HL-60/S4 treated with phorbol 12-myristate 13-acetate at 8.2 ng/mL for 4 days and 3 days (cell line): Measurements from ENCODE around the gene KLRD1.
"Not testable (repeated sequence)": the region's sequence is repeated elsewhere in the genome, so short reads cannot be mapped to it uniquely, and the experiment has no call there.

ENCODE experiments used
- in situ Hi-C: fragments of 300-500 bp; cut with MboI; formaldehyde crosslinking; loops from 2 replicates; pipeline ENCODE4 v1.15.0; 2022; ENCODE audit warnings: low sequenced_read_pairs

KLRD1 gene

GRCh38 chr12:10366875-10367274 lies 59.2 kb downstream of the KLRD1 start:
- in situ Hi-C loops = loop anchor here (25.0 kb wide), 1 partner anchor 195 kb away; no protein-coding TSS in a partner anchor

GRCh38 chr12:10367714-10368113 lies 60.0 kb downstream of the KLRD1 start:
- in situ Hi-C loops = loop anchor here (25.0 kb wide), 1 partner anchor 195 kb away; no protein-coding TSS in a partner anchor

GRCh38 chr12:10368206-10369171 lies 60.8 kb downstream of the KLRD1 start:
- in situ Hi-C loops = loop anchor here (25.0 kb wide), 1 partner anchor 194 kb away; no protein-coding TSS in a partner anchor

GRCh38 chr12:10369557-10370415 lies 62.1 kb downstream of the KLRD1 start:
- in situ Hi-C loops = loop anchor here (25.0 kb wide), 1 partner anchor 193 kb away; no protein-coding TSS in a partner anchor

- in situ Hi-C loops = loop anchor here (25.0 kb wide), 1 partner anchor 190 kb away; no protein-coding TSS in a partner anchor
These were observed 64.3 kb downstream of the KLRD1 start for GRCh38 chr12:10371893-10372535.

- in situ Hi-C loops = loop anchor here (25.0 kb wide), 1 partner anchor 190 kb away; no protein-coding TSS in a partner anchor
These were observed 64.9 kb downstream of the KLRD1 start for GRCh38 chr12:10372559-10372958.

- in situ Hi-C loops = loop anchor here (25.0 kb wide), 1 partner anchor 188 kb away; no protein-coding TSS in a partner anchor
These were observed 67.0 kb downstream of the KLRD1 start for GRCh38 chr12:10374624-10375018.

GRCh38 chr12:10378737-10379136 lies 71.1 kb downstream of the KLRD1 start:
- in situ Hi-C loops = not testable (repeated sequence)
